PC-3 (cell line): ENCODE data around the gene TPCN2. TPM values are rescaled to one million over a fixed set of nuclear protein-coding genes. Genes with fewer than 3 reads are reported as not detected.

ENCODE experiments used
- ATAC-seq: fragments of 200-7000 bp; cut with Tn5 transposase; 2 replicates; pipeline ENCODE4 v1.9.1; 2020; ENCODE audit warnings: mild to moderate bottlenecking, moderate library complexity
- BruUV-seq: library from RNA; stranded (reverse); fragments of 400-500 nt; replicated peaks from 2 replicates; lab custom pipeline; 2021; lab: Mats Ljungman, UMichigan
- CTCF ChIA-PET: fragments of 300-600 bp; sonication (Branson Sonifier 250); formaldehyde crosslinking; loops from one replicate; lab custom pipeline; 2022; ENCODE audit warnings: antibody characterized with exemption; lab: Charles Lee
- POLR2A ChIA-PET: fragments of 300-600 bp; sonication (Branson Sonifier 250); formaldehyde crosslinking; loops from one replicate; lab custom pipeline; 2022; ENCODE audit warnings: antibody characterized with exemption; ENCODE audit not compliant: unreplicated experiment; lab: Charles Lee
- DNase-seq: peaks from one replicate; pipeline ENCODE4 v3.0.0-alpha.2; 2015
- H2AFZ ChIP-seq: fragments of 300-600 bp; sonication (generic); 2 replicates; pipeline ENCODE4 v1.6.0; 2016; ENCODE audit warnings: antibody characterized with exemption, low read length
- H3F3A ChIP-seq: fragments of 300-600 bp; sonication (generic); one replicate; pipeline ENCODE4 v1.6.0; 2017; ENCODE audit warnings: antibody characterized with exemption, low read length, control low read depth, mild to moderate bottlenecking; ENCODE audit not compliant: unreplicated experiment
- H3K27ac ChIP-seq: fragments of 300-600 bp; sonication (generic); 2 replicates; pipeline ENCODE4 v1.5.1; 2016; ENCODE audit warnings: mild to moderate bottlenecking, low read length
- H3K27me3 ChIP-seq: fragments of 300-600 bp; sonication (generic); 2 replicates; pipeline ENCODE4 v1.6.1; 2016; ENCODE audit warnings: low read length, mixed read lengths
- H3K36me3 ChIP-seq: fragments of 300-600 bp; sonication (generic); 2 replicates; pipeline ENCODE4 v1.6.1; 2016; ENCODE audit warnings: low read depth, mixed run types, low read length, mixed read lengths
- H3K4me1 ChIP-seq: fragments of 300-600 bp; sonication (generic); 2 replicates; pipeline ENCODE4 v1.5.1; 2016; ENCODE audit warnings: low read length; ENCODE audit not compliant: insufficient read depth
- H3K4me2 ChIP-seq: fragments of 300-600 bp; sonication (generic); 2 replicates; pipeline ENCODE4 v1.6.0; 2016; ENCODE audit warnings: low read length
- H3K4me3 ChIP-seq: fragments of 300-600 bp; sonication (generic); 2 replicates; pipeline ENCODE4 v1.5.1; 2016; ENCODE audit warnings: mild to moderate bottlenecking, low read length, mixed read lengths
- H3K79me2 ChIP-seq: fragments of 300-600 bp; sonication (generic); 2 replicates; pipeline ENCODE4 v1.6.1; 2017; ENCODE audit warnings: low read length, mixed read lengths
- H3K9ac ChIP-seq: fragments of 300-600 bp; sonication (generic); 2 replicates; pipeline ENCODE4 v1.6.0; 2016; ENCODE audit warnings: mild to moderate bottlenecking, low read length
- H3K9me2 ChIP-seq: fragments of 300-600 bp; sonication (generic); replicated peaks from 2 replicates; pipeline ENCODE4 v1.6.1; 2016; ENCODE audit warnings: mixed run types, low read length, mixed read lengths
- H3K9me3 ChIP-seq: fragments of 300-600 bp; sonication (generic); 2 replicates; pipeline ENCODE4 v1.6.1; 2016; ENCODE audit warnings: low read length, mixed read lengths
- H4K20me1 ChIP-seq: fragments of 300-600 bp; sonication (generic); 2 replicates; pipeline ENCODE4 v1.6.1; 2016; ENCODE audit warnings: low read length, mixed read lengths
- CTCF ChIP-seq: fragments of 300-600 bp; sonication (generic); conservative IDR thresholded peaks from 2 replicates; pipeline ENCODE4 v1.5.1; 2017; ENCODE audit warnings: antibody characterized with exemption, low read depth, mild to moderate bottlenecking, low read length
- EZH2 ChIP-seq: fragments of 300-600 bp; sonication (generic); IDR thresholded peaks from one replicate; pipeline ENCODE4 v1.6.1; 2017; ENCODE audit warnings: antibody characterized with exemption, mild to moderate bottlenecking, low read length; ENCODE audit not compliant: unreplicated experiment
- EZH2phosphoT487 ChIP-seq: fragments of 300-600 bp; sonication (generic); IDR thresholded peaks from 2 replicates; pipeline ENCODE4 v1.6.1; 2018; ENCODE audit warnings: mild to moderate bottlenecking, antibody characterized with exemption, low read length, borderline replicate concordance
- intact Hi-C: fragments of 100-400 bp; cut with micrococcal nuclease; formaldehyde crosslinking; loops from 2 replicates; pipeline ENCODE4 v1.9.0; 2023
- total RNA-seq: library from RNA; depleted of rRNA; stranded (reverse); fragments of >200 nt; gene quantifications from 2 replicates; pipeline ENCODE4 v1.2.3, GENCODE V29; 2014

TPCN2 gene
- total RNA-seq, 1 experiment from 2014 or later: 13.0 TPM

GRCh38 chr11:69040051-69040450 lies 8.7 kb upstream of the TPCN2 start:
- H3K27ac ChIP-seq: no peak overlapping the region
- CTCF ChIA-PET: no interaction called here
- intact Hi-C loops: loop anchor here (10.0 kb wide), 1 partner anchor 55 kb away; the partner anchor contains the start of gene MRGPRD

GRCh38 chr11:69040581-69041260 lies 8.0 kb upstream of the TPCN2 start:
- Histone ChIP-seq H3K4me1 (peaks cover 8% of the 10 kb centered on the region; the same call in 1 of the 2 replicates), H3K9ac (no peak overlapping the region), H3K9me3 (no peaks in the 10 kb centered on the region), H3K79me2 (no peaks in the 10 kb centered on the region), H4K20me1 (no peaks in the 10 kb centered on the region), H3K9me2 (no peaks in the 10 kb centered on the region), H3K27me3 (no peaks in the 10 kb centered on the region), H3K36me3 (no peaks in the 10 kb centered on the region), H3K4me3 (no peak overlapping the region), H3F3A (no peaks in the 10 kb centered on the region), H3K27ac (no peak overlapping the region), H2AFZ (no peak overlapping the region), H3K4me2 (no peak overlapping the region)
- CTCF ChIA-PET: no interaction called here
- DNase-seq (no peak), ATAC-seq (no peak)
- POLR2A ChIA-PET: no interaction called here
- intact Hi-C loops: loop anchor here (10.0 kb wide), 1 partner anchor 56 kb away; the partner anchor contains the start of gene MRGPRD
- TF ChIP-seq EZH2phosphoT487 (no peak), EZH2 (no peak), CTCF (no peak)
- BruUV-seq: no TSS peak

More at GRCh38 chr11:69040051-69040450, 8.7 kb upstream of the TPCN2 start:
- no peaks in the 10 kb centered on the region for H4K20me1 ChIP-seq
- no peak overlapping the region for H3K4me3 ChIP-seq
- no peaks in the 10 kb centered on the region for H3K79me2 ChIP-seq
- H3K9me2 ChIP-seq: no peaks in the 10 kb centered on the region
- ATAC-seq: no peak
- BruUV-seq: no TSS peak
- no peak overlapping the region for H3K4me2 ChIP-seq
- H3K4me1 ChIP-seq: peaks cover 8% of the 10 kb centered on the region; the same call in 1 of the 2 replicates
- H2AFZ ChIP-seq: no peak overlapping the region
- DNase-seq: no peak
- TF ChIP-seq EZH2 (no peak), EZH2phosphoT487 (no peak)
- H3K9ac ChIP-seq: no peak overlapping the region
- no peaks in the 10 kb centered on the region for H3K27me3 ChIP-seq
- H3K9me3 ChIP-seq: no peaks in the 10 kb centered on the region
- POLR2A ChIA-PET: no interaction called here
- H3K36me3 ChIP-seq: no peaks in the 10 kb centered on the region
- no peaks in the 10 kb centered on the region for H3F3A ChIP-seq

GRCh38 chr11:69041516-69041915 lies 7.2 kb upstream of the TPCN2 start:
- intact Hi-C loops: loop anchor here (10.0 kb wide), 1 partner anchor 57 kb away; the partner anchor contains the start of gene MRGPRD
- TF ChIP-seq EZH2phosphoT487 (no peak), EZH2 (no peak), CTCF (no peak)
- Histone ChIP-seq H3K4me2 (no peak overlapping the region), H3K9ac (no peak overlapping the region), H3F3A (no peaks in the 10 kb centered on the region), H4K20me1 (no peaks in the 10 kb centered on the region), H3K4me1 (peaks cover 8% of the 10 kb centered on the region; the same call in 1 of the 2 replicates), H2AFZ (no peak overlapping the region), H3K36me3 (no peaks in the 10 kb centered on the region), H3K27me3 (no peaks in the 10 kb centered on the region), H3K9me2 (no peaks in the 10 kb centered on the region), H3K9me3 (no peaks in the 10 kb centered on the region), H3K79me2 (no peaks in the 10 kb centered on the region), H3K4me3 (no peak overlapping the region), H3K27ac (no peak overlapping the region)
- DNase-seq: no peak
- BruUV-seq: no TSS peak
- no peak for ATAC-seq
- POLR2A ChIA-PET: no interaction called here
- CTCF ChIA-PET: no interaction called here
